MM.1S (cell line): ENCODE measurements around the gene ECI2.
A peak's percentile ranks its signal among the peaks of the same experiment; 100 is the strongest.

Experiments
- DNase-seq: peaks from one replicate; pipeline ENCODE4 v3.0.0-alpha.2; 2015
- H2AFZ ChIP-seq: fragments of 300-600 bp; sonication (generic); 2 replicates; pipeline ENCODE4 v1.6.0; 2016; ENCODE audit warnings: antibody characterized with exemption, low read length
- H3F3A ChIP-seq: fragments of 300-600 bp; sonication (generic); 2 replicates; pipeline ENCODE4 v1.6.1; 2016; ENCODE audit warnings: mild to moderate bottlenecking, antibody characterized with exemption, low read length, moderate library complexity, mixed read lengths; ENCODE audit not compliant: insufficient read depth
- H3K27ac ChIP-seq: fragments of 300-600 bp; sonication (generic); 2 replicates; pipeline ENCODE4 v1.5.1; 2016; ENCODE audit warnings: mild to moderate bottlenecking, low read length
- H3K27me3 ChIP-seq: fragments of 300-600 bp; sonication (generic); replicated peaks from 2 replicates; pipeline ENCODE4 v1.6.0; 2016; ENCODE audit warnings: low read length; ENCODE audit not compliant: insufficient read depth
- H3K36me3 ChIP-seq: fragments of 300-600 bp; sonication (generic); replicated peaks from 2 replicates; pipeline ENCODE4 v1.6.1; 2016; ENCODE audit warnings: mild to moderate bottlenecking, low read length, mixed read lengths; ENCODE audit not compliant: insufficient read depth
- H3K4me1 ChIP-seq: fragments of 300-600 bp; sonication (generic); 2 replicates; pipeline ENCODE4 v1.6.1; 2016; ENCODE audit warnings: low read length, mixed read lengths
- H3K4me2 ChIP-seq: fragments of 300-600 bp; sonication (generic); 2 replicates; pipeline ENCODE4 v1.6.0; 2016; ENCODE audit warnings: low read depth, low read length
- H3K4me3 ChIP-seq: fragments of 300-600 bp; sonication (generic); 2 replicates; pipeline ENCODE4 v1.5.1; 2016; ENCODE audit warnings: low read length, mixed read lengths
- H3K79me2 ChIP-seq: fragments of 300-600 bp; sonication (generic); 2 replicates; pipeline ENCODE4 v1.6.1; 2016; ENCODE audit warnings: mixed run types, low read length, mixed read lengths
- H3K9ac ChIP-seq: fragments of 300-600 bp; sonication (generic); 2 replicates; pipeline ENCODE4 v1.6.1; 2016; ENCODE audit warnings: low read length, mixed read lengths
- H3K9me2 ChIP-seq: fragments of 300-600 bp; sonication (generic); replicated peaks from 2 replicates; pipeline ENCODE4 v1.6.1; 2016; ENCODE audit warnings: mild to moderate bottlenecking, low read length, mixed read lengths; ENCODE audit not compliant: insufficient read depth
- H3K9me3 ChIP-seq: fragments of 300-600 bp; sonication (generic); replicated peaks from 2 replicates; pipeline ENCODE4 v1.6.1; 2016; ENCODE audit warnings: mild to moderate bottlenecking, low read length, mixed read lengths; ENCODE audit not compliant: insufficient read depth
- H4K20me1 ChIP-seq: fragments of 300-600 bp; sonication (generic); 2 replicates; pipeline ENCODE4 v1.6.1; 2016; ENCODE audit warnings: mild to moderate bottlenecking, low read length, moderate library complexity, mixed read lengths; ENCODE audit not compliant: insufficient read depth
- EZH2 ChIP-seq: fragments of 300-600 bp; sonication (generic); optimal IDR thresholded peaks from 2 replicates; pipeline ENCODE3; 2017; ENCODE audit warnings: low read depth, mild to moderate bottlenecking, antibody characterized with exemption, low read length, mixed read lengths
- EZH2phosphoT487 ChIP-seq: fragments of 300-600 bp; sonication (generic); IDR thresholded peaks from 2 replicates; pipeline ENCODE4 v1.6.1; 2018; ENCODE audit warnings: antibody characterized with exemption, low read length
- TF ChIP-seq, protein P1 (sequence below): fragments of 300-600 bp; sonication (generic); IDR thresholded peaks from 2 replicates; pipeline ENCODE4 v1.5.1; 2016; ENCODE audit warnings: antibody characterized with exemption, low read length, mixed read lengths

ECI2 gene, protein sequence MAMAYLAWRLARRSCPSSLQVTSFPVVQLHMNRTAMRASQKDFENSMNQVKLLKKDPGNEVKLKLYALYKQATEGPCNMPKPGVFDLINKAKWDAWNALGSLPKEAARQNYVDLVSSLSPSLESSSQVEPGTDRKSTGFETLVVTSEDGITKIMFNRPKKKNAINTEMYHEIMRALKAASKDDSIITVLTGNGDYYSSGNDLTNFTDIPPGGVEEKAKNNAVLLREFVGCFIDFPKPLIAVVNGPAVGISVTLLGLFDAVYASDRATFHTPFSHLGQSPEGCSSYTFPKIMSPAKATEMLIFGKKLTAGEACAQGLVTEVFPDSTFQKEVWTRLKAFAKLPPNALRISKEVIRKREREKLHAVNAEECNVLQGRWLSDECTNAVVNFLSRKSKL

GRCh38 chr6:4134841-4135664 lies at the start of gene ECI2:
Gene ECI2 (minus strand): TSS chr6:4135575. CDS start chr6:4135560, 15 bp downstream.
- Histone ChIP-seq H3K27ac (peak within 1 kb of the TSS; percentile 79; the same call in 1 of the 2 replicates), H3K4me2 (peak within 1 kb of the TSS; percentile 83), H3F3A (peaks cover 24% of the 10 kb centered on the region), H3K79me2 (peaks cover 25% of the 10 kb centered on the region), H3K36me3 (0 out of 2 replicates have a peak, but pooled peaks cover 3% of the 10 kb centered on the region), H4K20me1 (no peaks in the 10 kb centered on the region), H3K4me1 (peaks cover 29% of the 10 kb centered on the region), H2AFZ (peak within 1 kb of the TSS; percentile 88), H3K9me3 (no peaks in the 10 kb centered on the region), H3K4me3 (peak within 1 kb of the TSS; percentile 82), H3K27me3 (no peaks in the 10 kb centered on the region), H3K9ac (peak within 1 kb of the TSS; percentile 76), H3K9me2 (no peaks in the 10 kb centered on the region)
- peak; percentile 64 for DNase-seq
- TF ChIP-seq EZH2 (no peak), EZH2phosphoT487 (no peak)
- TF ChIP-seq, protein P1, sequence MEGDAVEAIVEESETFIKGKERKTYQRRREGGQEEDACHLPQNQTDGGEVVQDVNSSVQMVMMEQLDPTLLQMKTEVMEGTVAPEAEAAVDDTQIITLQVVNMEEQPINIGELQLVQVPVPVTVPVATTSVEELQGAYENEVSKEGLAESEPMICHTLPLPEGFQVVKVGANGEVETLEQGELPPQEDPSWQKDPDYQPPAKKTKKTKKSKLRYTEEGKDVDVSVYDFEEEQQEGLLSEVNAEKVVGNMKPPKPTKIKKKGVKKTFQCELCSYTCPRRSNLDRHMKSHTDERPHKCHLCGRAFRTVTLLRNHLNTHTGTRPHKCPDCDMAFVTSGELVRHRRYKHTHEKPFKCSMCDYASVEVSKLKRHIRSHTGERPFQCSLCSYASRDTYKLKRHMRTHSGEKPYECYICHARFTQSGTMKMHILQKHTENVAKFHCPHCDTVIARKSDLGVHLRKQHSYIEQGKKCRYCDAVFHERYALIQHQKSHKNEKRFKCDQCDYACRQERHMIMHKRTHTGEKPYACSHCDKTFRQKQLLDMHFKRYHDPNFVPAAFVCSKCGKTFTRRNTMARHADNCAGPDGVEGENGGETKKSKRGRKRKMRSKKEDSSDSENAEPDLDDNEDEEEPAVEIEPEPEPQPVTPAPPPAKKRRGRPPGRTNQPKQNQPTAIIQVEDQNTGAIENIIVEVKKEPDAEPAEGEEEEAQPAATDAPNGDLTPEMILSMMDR = no peak

DNA sequence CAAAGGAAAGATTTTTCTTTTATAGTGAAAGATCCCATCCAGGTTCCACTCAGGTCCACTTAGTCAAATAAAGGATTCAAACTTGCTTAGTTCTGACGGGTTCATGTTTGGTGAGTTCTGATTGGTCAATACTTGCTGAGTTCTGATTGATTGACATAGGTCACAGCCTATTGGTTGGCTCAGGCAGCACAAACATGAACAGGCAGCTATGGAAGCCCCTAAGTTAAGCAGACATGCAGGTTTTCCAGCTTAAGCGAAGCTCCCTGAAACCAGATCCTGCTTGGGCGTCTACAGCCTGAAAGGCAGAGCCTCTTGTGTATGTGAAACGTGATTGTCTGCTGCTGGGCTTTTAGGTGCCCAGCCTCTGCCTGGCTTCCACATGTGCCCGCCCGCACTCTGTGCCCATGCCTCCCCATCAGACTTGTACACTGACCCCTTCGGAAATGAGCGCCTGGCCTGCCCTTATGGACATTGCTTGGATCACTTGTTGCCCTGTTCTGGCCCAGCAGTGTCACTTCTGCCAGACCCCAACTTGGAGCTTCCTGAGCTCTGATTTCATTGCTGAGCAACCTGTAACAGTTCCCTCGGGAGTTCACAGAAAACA lies 45.4 kb upstream of the ECI2 start:
- H3K9me2 ChIP-seq = no peaks in the 10 kb centered on the region
- no peak overlapping the region for H2AFZ ChIP-seq
- no peak overlapping the region for H3K9ac ChIP-seq
- H3K79me2 ChIP-seq = no peaks in the 10 kb centered on the region
- H3F3A ChIP-seq = no peaks in the 10 kb centered on the region
- H3K27ac ChIP-seq = no peak overlapping the region
- H3K36me3 ChIP-seq = no peaks in the 10 kb centered on the region
- H3K27me3 ChIP-seq = no peaks in the 10 kb centered on the region
- H4K20me1 ChIP-seq = no peaks in the 10 kb centered on the region
- TF ChIP-seq, protein P1 = no peak
- TF ChIP-seq EZH2 (no peak), EZH2phosphoT487 (no peak)
- no peak for DNase-seq
- no peak overlapping the region for H3K4me3 ChIP-seq
- no peaks in the 10 kb centered on the region for H3K9me3 ChIP-seq
- no peak overlapping the region for H3K4me2 ChIP-seq
- no peaks in the 10 kb centered on the region for H3K4me1 ChIP-seq

DNA sequence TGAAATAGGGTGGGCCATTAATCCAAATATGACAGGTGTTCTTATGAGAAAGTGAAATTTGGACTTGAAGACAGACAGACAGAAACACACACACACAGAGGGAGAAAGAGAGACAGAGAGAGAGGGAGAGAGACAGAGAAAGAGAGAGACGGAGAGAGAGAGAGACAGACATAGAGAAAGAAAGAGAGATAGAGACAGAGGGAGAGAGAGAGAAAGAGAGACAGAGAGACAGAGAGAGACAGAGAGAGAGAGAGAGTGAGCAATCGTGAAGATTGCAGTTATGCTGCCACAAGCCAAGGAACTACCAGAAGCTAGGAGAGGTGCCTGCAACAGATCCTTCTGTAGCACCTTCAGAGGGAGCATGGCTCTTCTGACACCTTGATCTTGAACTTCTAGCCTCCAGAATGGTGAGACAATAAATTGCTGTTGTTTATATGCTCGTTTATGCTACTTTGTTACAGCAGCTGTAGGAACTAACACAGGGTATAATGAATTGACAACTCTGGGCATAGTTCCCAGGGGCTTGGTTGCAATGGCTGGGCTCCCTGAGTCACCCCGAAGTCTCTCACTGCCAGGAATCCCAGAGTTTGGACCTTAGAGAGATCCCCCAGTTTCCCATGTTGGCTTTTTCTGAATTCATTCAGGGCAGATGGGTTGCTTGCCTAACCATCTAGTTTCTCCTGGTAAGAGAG lies 44.7 kb upstream of the ECI2 start:
- Histone ChIP-seq H3K9ac (no peak overlapping the region), H3K4me1 (no peaks in the 10 kb centered on the region)
- DNase-seq = no peak

More for the DNA sequence above, 44.7 kb upstream of the ECI2 start:
- Histone ChIP-seq H3K36me3 (no peaks in the 10 kb centered on the region), H3K79me2 (no peaks in the 10 kb centered on the region), H3K9me3 (no peaks in the 10 kb centered on the region), H3K27me3 (no peaks in the 10 kb centered on the region), H2AFZ (no peak overlapping the region), H3K9me2 (no peaks in the 10 kb centered on the region), H3F3A (no peaks in the 10 kb centered on the region), H3K27ac (no peak overlapping the region), H4K20me1 (no peaks in the 10 kb centered on the region), H3K4me3 (no peak overlapping the region), H3K4me2 (no peak overlapping the region)
- TF ChIP-seq, protein P1 = no peak
- no peak for TF ChIP-seq EZH2phosphoT487
- no peak for TF ChIP-seq EZH2
